GM19324 (cell line): Measurements from ENCODE around the gene LDHA.

Experiments used
- ATAC-seq: cut with Tn5 transposase; IDR thresholded peaks from one replicate; pipeline ENCODE4 v1.9.1; 2021; ENCODE audit warnings: mild to moderate bottlenecking, moderate library complexity; ENCODE audit not compliant: unreplicated experiment, low FRiP score

Gene LDHA

GRCh38 chr11:18394275-18394927 is at the start of gene LDHA:
Gene LDHA (plus strand): TSS chr11:18394563. CDS start chr11:18396843, 2,280 bp downstream.
- peak; percentile 65 for ATAC-seq

- no peak for ATAC-seq
Measured at GRCh38 chr11:18347471-18348125, 46.8 kb upstream of the LDHA start.

- no peak for ATAC-seq
Measured at GRCh38 chr11:18352581-18352980, 41.8 kb upstream of the LDHA start.

- no peak for ATAC-seq
Measured at GRCh38 chr11:18358646-18359045, 35.7 kb upstream of the LDHA start.

GRCh38 chr11:18361154-18361553 is 33.2 kb upstream of the LDHA start:
- ATAC-seq, result no peak

- ATAC-seq, result no peak
Measured at GRCh38 chr11:18364495-18365073, 29.8 kb upstream of the LDHA start.

- no peak for ATAC-seq
Measured at GRCh38 chr11:18365741-18366140, 28.6 kb upstream of the LDHA start.

- ATAC-seq, result no peak
Measured at GRCh38 chr11:18366286-18366685, 28.1 kb upstream of the LDHA start.

GRCh38 chr11:18367431-18367830 is 26.9 kb upstream of the LDHA start:
- no peak for ATAC-seq

GRCh38 chr11:18368221-18368620 is 26.1 kb upstream of the LDHA start:
- ATAC-seq, result no peak

- ATAC-seq, result no peak
Measured at GRCh38 chr11:18369398-18369797, 25.0 kb upstream of the LDHA start.

- ATAC-seq, result no peak
Measured at GRCh38 chr11:18371279-18371678, 23.1 kb upstream of the LDHA start.

GRCh38 chr11:18372201-18372600 is 22.2 kb upstream of the LDHA start:
- no peak for ATAC-seq

GRCh38 chr11:18374956-18375355 is 19.4 kb upstream of the LDHA start:
- no peak for ATAC-seq

- no peak for ATAC-seq
Measured at GRCh38 chr11:18375941-18376340, 18.4 kb upstream of the LDHA start.

GRCh38 chr11:18379201-18379600 is 15.2 kb upstream of the LDHA start:
- ATAC-seq, result no peak

- ATAC-seq, result peak; percentile 65
Measured at GRCh38 chr11:18383388-18384156, 10.8 kb upstream of the LDHA start.

- peak; percentile 43 for ATAC-seq
Measured at GRCh38 chr11:18384157-18384641, 10.2 kb upstream of the LDHA start.

GRCh38 chr11:18390088-18390487 is 4.3 kb upstream of the LDHA start:
- no peak for ATAC-seq

GRCh38 chr11:18392434-18393321 is 1.7 kb upstream of the LDHA start:
- ATAC-seq, result no peak
